Urothelium cell line (cell line): Measurements from ENCODE around the gene MYO1B.

Experiments used
- DNase-seq: peaks from one replicate; pipeline ENCODE4 v3.0.0; 2011; ENCODE audit warnings: low spot score, mixed read lengths
- FAIRE-seq: peaks from 2 replicates; lab custom pipeline; 2011; peaks lifted over from hg19 to GRCh38; lab: Jason Lieb, UNC

The MYO1B gene

GRCh38 chr2:191255756-191256312, 10.6 kb downstream of the MYO1B start:
- DNase-seq (no peak), FAIRE-seq (no peak)

- FAIRE-seq (no peak), DNase-seq (no peak)
These were observed 12.7 kb downstream of the MYO1B start for GRCh38 chr2:191257934-191258333.

- FAIRE-seq (no peak), DNase-seq (no peak)
These were observed 13.8 kb downstream of the MYO1B start for GRCh38 chr2:191258996-191259395.

DNA sequence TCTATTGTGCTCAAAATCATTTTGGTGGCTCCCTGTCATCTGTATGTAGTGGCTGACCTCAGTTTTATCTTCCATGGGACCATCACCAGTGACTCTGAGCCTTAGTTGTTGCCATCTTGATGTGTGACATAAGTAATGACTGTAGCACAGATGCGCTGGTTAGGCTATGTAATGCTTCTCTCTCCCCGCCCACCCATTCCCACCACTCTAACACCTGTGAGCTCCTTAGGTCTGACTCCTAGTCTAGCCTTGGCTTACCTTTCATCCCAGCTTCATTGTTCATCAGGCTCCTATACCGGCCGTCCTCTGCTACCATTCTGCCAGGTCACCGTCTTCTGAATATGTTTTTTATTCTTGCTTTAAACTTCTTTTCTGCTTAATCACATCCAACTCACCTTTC, 17.2 kb downstream of the MYO1B start:
- peak; percentile 27 for DNase-seq
- no peak for FAIRE-seq

DNA sequence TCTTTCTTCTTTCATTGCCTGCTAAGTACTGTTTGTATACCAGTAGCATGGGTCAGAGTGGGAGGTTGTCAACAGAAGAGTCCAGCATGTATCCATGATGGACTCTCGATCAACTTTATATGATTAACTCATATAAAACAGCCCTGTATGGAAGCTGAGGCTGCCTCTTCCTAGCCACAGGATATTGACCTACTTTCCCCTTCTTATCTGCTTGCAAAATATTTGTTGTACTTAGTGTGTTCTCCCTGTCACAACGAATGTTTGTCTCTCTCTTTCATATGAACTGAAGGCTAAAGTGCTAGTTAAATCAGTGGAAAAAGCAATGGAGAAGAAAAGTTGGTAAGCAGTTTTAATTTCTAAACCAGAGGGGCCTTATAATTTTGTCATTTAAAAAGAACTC, 17.8 kb downstream of the MYO1B start:
- DNase-seq: no peak

GRCh38 chr2:191264647-191265081, 19.5 kb downstream of the MYO1B start:
- peak; percentile 9 for FAIRE-seq
- DNase-seq: peak; percentile 50

More for the DNA sequence above, 17.8 kb downstream of the MYO1B start:
- FAIRE-seq: no peak

GRCh38 chr2:191265311-191266170, 20.3 kb downstream of the MYO1B start:
- DNase-seq (peak; percentile 33), FAIRE-seq (peak; percentile 17)

- DNase-seq (no peak), FAIRE-seq (no peak)
These were observed 21.0 kb downstream of the MYO1B start for GRCh38 chr2:191266201-191266600.

GRCh38 chr2:191268596-191268995, 23.4 kb downstream of the MYO1B start:
- no peak for DNase-seq
- no peak for FAIRE-seq

DNA sequence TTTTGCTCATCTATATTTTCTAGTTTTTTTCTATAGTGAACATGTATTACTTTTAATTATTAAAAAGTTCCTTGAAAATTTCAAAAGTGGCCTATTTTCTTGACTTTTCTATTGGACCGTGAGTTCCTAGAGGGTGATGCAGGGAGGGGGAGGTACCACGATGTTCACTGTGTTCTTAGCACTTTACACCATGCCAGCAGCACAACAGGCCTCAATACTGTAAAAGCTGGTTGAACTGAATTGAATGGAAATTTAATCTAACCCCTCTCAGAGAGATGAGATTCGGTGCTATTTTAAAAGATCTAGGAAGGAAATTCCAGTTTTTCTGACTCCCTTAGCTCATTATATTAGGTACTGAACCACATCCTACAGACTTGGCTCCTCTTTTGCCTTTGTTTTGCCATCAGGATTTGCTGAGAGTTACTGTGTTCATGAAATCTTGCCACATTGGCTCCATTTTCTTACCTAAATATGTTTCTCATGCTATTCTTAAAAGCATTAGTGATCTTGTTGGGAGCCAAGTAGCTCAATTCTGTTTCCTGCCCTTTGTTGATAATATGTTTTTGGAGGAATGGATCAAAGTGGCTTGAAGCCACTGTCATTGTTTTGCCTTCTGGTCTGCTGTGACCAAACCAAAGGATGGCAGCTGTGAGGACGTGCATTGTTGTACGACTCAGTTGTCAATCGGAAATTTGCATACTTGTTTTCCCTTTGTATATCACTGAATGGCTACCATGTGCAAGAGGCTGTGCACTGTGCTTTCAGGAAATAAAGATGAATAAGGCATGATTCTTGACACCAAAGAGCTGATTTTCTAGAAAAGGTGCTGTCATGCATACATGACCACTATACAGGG, 25.3 kb downstream of the MYO1B start:
- FAIRE-seq (no peak), DNase-seq (no peak)

GRCh38 chr2:191272064-191272463, 26.9 kb downstream of the MYO1B start:
- no peak for DNase-seq
- FAIRE-seq: no peak

GRCh38 chr2:191274413-191274815, 29.2 kb downstream of the MYO1B start:
- DNase-seq: no peak
- FAIRE-seq: no peak

GRCh38 chr2:191276792-191277465, 31.7 kb downstream of the MYO1B start:
- no peak for FAIRE-seq
- DNase-seq: no peak

DNA sequence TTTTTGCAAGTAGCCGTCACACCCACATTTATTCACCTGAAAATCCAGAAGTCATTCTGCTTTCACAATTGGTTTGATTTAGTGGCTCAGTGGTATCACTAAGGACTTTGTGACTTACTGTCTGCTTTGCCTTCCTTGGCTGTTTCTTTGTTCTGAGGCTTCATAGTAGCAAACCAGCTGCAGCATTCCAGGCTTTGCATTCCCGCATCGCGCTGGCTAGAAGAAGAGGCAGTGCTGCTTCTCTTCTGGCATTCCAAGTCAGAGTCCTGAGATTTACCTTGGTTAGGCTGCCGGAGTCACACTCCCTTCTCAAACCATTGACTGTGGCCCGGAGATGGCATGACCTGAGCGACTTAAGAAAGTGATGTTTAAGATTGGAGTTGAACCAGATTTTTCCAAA, 35.1 kb downstream of the MYO1B start:
- FAIRE-seq: no peak
- DNase-seq: no peak

- DNase-seq (no peak), FAIRE-seq (no peak)
These were observed 35.9 kb downstream of the MYO1B start for GRCh38 chr2:191280834-191281756.

GRCh38 chr2:191285252-191285651, 40.0 kb downstream of the MYO1B start:
- DNase-seq (no peak), FAIRE-seq (no peak)

- FAIRE-seq (no peak), DNase-seq (no peak)
These were observed 42.6 kb downstream of the MYO1B start for GRCh38 chr2:191287820-191288219.

GRCh38 chr2:191289049-191289448, 43.8 kb downstream of the MYO1B start:
- FAIRE-seq (no peak), DNase-seq (no peak)

DNA sequence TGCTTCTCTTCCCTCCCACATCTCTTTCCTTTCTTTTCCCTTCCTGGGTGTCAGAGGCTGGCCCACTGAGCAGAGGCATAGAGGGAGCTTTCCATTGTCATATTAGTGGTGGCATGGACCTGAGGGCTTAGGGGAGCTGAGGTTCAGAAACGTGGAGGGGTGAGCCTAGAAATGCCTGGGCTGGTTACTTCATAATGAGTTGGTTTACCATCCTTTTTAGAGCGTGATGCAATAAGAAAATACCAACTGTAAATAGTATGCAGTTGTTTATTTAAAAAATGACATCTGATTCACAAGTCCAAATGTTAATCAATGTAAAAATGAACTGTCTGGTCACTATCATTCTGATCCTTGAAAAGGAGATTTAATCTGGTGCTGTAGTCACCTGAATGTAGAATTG, 46.3 kb downstream of the MYO1B start:
- no peak for FAIRE-seq

DNA sequence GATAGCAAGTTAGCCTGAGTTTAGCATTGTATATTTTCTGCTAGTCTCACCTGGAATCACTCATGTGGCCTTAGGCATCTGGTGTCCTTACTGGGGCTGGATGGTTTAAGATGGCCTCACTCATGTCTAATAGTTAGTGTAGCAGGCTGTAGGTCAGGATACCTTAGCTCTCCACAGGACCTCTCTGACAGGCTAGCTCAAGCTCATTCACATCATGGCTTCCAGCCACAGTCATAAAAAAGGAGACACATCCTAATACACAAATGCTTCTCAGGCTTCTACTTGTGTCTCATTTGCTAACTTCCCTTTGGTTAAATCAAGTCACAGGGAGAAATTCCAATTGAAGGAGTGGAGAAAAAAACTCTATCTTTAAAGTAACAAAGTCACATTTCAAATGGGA, 47.7 kb downstream of the MYO1B start:
- no peak for DNase-seq
- FAIRE-seq: no peak

More for the DNA sequence above, 46.3 kb downstream of the MYO1B start:
- no peak for DNase-seq
